ENCODE results near the gene SNCB.

The SNCB gene

GRCh38 chr5:176662371-176663333 is 32.3 kb upstream of the SNCB start:
- peak in 3 of 10 donors; percentile 47 to 77 (median 67) for DNase-seq
- intact Hi-C loops (cut with DNase I) = loop anchor here (5.0 kb wide), 1 partner anchor 640 kb away; the partner anchor contains the start of genes PRELID1 and RAB24

DNA sequence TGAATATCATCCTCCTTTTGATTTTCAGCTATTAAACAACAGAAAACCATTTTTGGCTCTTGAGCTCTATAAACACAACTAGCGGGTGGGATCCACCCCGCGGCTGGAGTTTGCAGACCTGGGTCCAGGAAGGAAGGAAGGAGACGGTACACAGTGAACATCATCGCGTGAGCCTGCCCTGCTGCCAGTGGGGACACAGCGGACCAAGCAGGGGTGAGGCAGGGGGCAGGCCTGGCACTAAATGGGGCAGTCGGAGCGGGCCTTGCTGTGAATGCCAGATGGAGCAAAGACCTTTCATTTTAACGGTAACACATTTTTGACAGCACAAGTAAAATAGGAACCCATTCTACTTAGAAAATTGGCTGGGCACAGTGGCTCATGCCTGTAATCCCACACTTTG is 31.3 kb upstream of the SNCB start:
- peak in 3 of 10 donors; percentile 60 to 70 (median 67) for DNase-seq
- intact Hi-C loops (cut with DNase I) = loop anchor here (2.0 to 5.0 kb wide), 2 partner anchors 297 to 641 kb away; partner anchors contain the start of genes PRELID1 and RAB24

DNA sequence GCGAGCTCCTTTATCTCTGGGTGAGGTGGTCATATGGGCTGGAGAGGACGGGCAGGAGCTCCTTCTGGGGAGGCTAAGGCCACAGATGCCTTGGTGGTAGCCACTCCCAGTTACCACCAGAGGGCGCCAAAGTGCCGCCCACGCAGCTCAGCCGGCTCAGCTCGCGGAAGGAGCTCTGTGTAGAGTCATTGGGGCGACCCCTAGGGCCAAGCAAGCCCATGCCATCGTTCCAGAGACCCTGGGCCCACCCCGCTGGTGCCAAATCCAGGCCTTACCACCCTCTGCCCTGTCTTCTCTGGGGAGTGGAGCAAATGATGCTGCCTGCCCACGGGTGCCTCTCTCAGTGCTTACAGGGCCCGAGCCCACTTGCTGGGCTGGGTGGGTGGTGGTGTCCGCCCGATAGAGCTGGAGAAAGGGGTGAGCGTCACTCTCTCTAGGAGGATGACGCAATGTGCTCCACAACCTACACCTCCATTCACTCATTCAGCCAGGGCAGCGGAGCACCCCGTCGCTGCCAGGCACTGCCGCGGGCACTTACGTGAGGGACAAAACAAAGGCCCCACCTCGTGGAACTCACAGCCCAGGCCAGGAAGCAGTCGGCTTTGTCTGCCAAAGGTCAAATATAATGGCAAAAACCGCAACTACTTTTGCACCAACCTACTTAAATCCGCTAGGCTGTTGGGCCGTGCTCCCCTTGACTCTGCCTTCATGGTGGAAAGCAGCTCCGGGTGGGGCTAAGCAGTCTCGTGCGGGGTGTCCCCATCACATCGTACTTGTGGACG is 30.7 kb upstream of the SNCB start:
- DNase-seq = peak; percentile 57 to 97 (median 82)
- intact Hi-C loops (cut with DNase I) = loop anchor here (2.0 to 5.0 kb wide), 2 partner anchors 298 to 641 kb away; partner anchors contain the start of genes PRELID1 and RAB24

DNA sequence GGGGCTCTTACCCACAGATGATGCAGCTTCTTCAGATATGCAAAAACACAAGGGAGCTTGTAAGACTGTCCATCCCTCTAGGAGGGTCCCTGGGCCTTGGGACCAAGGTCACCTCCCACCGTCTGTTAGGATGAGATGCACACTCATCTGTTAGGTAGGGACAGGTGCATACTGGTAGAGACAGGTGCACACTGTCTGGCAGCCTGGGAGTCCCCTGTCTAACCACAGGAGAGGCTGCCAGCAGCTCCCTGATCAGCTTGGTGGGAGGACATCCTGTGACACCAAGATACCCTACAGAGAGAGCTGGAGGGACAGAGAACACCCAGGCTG is 30.2 kb upstream of the SNCB start:
- intact Hi-C loops (cut with DNase I) = loop anchor here (2.0 to 5.0 kb wide), 2 partner anchors 298 to 642 kb away; partner anchors contain the start of genes PRELID1 and RAB24
- DNase-seq = peak in 1 of 10 donors; percentile 5

- intact Hi-C loops (cut with DNase I) = loop anchor here (2.0 to 5.0 kb wide), 3 partner anchors 299 to 642 kb away; partner anchors contain the start of genes PRELID1 and RAB24
Measured at GRCh38 chr5:176659860-176660461, 29.6 kb upstream of the SNCB start.

DNA sequence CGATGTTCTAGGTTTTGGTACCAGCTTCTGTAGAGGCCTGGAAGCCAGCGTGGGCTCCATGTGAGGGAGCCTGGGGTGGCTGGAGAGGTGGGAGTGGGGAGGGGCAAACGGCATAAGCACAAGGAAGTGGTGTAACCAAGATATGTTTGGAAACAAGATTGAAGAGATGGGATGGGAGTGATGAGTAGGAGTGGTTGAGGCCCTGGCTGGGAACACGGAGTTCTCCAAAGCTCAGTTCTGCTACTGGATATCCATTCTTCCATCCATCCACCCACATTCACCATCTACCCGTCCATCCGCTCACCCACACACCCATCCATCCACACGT is 29.1 kb upstream of the SNCB start:
- intact Hi-C loops (cut with DNase I) = loop anchor here (5.0 kb wide), 1 partner anchor 453 kb away; no protein-coding TSS in a partner anchor
- peak in 4 of 10 donors; percentile 41 to 87 (median 70) for DNase-seq

More at GRCh38 chr5:176659860-176660461, 29.6 kb upstream of the SNCB start:
- DNase-seq = no peak

GRCh38 chr5:176658817-176659511 is 28.6 kb upstream of the SNCB start:
- DNase-seq = no peak
- intact Hi-C loops (cut with DNase I) = loop anchor here (5.0 kb wide), 1 partner anchor 453 kb away; no protein-coding TSS in a partner anchor

GRCh38 chr5:176658007-176658599 is 27.8 kb upstream of the SNCB start:
- DNase-seq = peak; percentile 51 to 97 (median 77)
- intact Hi-C loops (cut with DNase I) = loop anchor here (5.0 kb wide), 1 partner anchor 454 kb away; no protein-coding TSS in a partner anchor

DNA sequence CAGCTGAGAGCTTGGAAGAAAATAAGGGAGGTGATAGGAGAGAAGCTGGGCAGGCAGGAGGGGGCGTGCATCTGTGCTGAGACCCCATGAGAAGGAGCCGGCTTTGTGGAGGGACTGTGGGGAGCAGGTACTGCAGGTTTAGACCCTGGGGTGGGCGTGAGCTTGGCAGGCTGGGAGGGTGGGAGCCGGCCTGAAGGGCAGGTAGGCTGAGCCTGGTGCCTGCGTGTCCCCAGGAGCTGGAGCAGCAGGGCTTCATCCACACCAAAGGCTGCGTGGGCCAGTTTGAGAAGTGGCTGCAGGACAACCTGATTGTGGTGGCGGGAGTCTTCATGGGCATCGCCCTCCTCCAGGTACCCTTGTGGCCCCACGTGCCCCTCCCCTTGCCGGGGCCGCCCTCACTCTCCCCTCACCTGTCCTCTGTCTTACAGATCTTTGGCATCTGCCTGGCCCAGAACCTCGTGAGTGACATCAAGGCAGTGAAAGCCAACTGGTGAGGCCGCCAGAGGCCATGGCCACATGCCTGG is 26.2 kb upstream of the SNCB start:
- intact Hi-C loops (cut with DNase I) = loop anchor here (5.0 kb wide), 1 partner anchor 456 kb away; no protein-coding TSS in a partner anchor
- no peak for DNase-seq

DNA sequence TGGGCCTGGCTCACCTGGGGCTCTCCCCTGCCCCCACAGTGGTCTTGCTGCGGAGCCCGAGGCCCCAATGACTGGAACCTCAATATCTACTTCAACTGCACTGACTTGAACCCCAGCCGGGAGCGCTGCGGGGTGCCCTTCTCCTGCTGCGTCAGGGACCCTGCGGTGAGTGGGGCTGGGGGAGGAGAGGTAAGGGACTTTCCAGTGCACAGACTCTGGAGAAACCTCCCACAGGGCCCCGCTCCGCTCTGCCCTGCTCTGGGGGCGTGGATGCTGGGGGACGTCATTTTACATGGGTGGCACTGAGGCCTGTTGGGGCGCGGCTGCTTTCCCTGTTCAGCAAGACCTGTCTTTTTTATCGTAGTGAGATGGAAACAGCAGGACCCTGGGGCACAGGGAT is 24.5 kb upstream of the SNCB start:
- intact Hi-C loops (cut with DNase I) = loop anchor here (5.0 kb wide), 1 partner anchor 457 kb away; no protein-coding TSS in a partner anchor

GRCh38 chr5:176653401-176654385 is 23.4 kb upstream of the SNCB start:
- intact Hi-C loops (cut with DNase I) = no loop called here
- DNase-seq = peak in 2 of 10 donors; percentile 36 to 45

More for the DNA sequence above, 24.5 kb upstream of the SNCB start:
- DNase-seq = peak in 1 of 10 donors; percentile 70

- intact Hi-C loops (cut with DNase I) = no loop called here
- DNase-seq = peak in 7 of 10 donors; percentile 70 to 96 (median 76)
Measured at GRCh38 chr5:176652136-176652535, 21.8 kb upstream of the SNCB start.

- DNase-seq = no peak
- intact Hi-C loops (cut with DNase I) = no loop called here
Measured at GRCh38 chr5:176651472-176651980, 21.2 kb upstream of the SNCB start.

DNA sequence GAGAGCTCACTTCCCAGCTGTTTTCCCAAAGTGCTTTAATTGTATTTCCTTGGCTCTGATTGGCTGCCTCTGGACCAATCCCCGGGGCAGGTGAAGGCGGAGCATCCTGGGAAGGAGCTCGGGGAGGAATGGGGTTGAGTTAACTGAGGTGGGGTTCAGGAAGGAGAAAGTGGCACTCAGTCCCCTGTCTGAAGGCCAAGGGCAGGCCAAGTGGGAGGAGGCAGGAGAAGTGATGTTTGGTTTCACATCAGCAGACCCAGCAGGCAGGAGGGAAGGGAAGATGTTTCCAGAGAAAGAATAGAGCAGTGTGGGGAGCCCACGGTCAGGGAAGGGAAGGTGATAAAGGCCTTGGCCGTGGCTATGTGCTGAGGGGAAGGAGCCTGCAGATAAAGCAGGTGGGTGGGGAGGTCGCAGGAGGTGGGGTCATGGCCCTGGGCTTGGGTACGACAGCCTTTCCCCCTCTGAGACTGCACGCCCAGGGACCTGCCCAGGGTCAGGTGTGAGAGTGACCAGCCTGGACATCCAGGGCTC is 20.1 kb upstream of the SNCB start:
- DNase-seq = peak in 5 of 10 donors; percentile 49 to 92 (median 51)
- intact Hi-C loops (cut with DNase I) = no loop called here

DNA sequence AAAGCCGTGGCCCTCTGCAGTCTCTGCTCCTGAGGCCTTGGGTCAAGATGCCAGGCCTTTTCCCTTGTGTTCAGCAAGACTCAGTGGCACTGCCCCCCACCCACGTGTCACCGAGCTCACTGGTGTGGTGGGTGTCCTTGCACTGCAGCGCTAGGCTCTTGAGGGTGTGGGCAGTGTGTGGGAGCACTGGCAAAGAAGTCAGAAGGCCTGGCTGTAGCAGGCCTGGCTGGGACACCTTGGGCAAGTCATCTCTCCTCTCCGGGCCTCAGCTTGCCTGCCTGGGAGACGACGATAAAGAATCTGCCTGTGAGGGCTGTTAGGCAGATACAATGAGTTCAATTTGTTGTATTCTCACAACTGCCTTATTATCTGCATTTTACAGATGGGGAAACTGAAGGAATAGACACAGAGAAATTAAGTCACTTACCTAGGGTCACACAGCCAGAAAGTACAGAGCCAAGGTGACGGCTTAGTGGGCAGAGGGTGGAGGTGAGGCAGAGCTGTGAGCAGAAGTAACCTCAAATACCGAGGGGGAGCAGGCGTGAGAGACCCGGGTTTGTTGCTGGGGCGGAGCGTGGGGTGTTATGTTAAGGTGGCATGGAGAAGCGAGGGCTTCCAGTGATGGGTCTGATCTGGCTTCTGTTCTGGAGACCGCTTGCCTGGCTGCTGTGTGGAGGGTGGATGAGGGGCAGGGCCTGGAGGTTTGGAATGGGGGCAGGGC is 18.3 kb upstream of the SNCB start:
- DNase-seq = peak in 1 of 10 donors; percentile 83
- intact Hi-C loops (cut with DNase I) = no loop called here

DNA sequence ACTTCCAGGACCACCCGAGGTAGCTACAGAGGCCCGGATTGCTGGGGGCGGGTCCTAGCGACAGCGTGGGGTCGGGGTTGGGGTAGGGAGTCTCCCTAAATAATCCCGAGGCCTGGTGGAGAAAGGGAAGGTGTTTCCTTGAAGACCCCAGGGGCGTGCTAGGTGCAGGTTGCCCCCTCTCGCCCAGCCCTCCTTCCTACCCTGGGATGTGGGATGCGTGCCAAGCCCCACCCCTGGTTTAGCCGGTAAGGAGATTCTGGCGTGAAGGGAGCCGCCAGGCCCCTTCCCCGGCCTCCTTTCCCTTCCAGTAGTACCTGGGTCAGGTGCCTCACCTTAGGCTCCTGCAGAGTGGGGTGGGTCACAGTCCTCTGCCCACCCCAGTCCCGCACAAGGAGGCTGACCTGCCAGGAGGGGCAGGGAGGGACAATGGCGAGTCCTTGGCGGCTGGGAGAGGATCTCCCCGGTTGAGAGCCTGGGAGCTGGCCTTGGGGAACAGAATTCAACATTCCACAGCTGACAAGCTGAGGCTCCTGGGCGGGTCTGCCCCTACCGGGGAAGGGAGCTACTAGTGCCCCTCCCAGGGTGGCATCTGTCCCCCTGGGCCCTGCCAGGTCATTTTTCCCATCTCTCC is 17.6 kb upstream of the SNCB start:
- DNase-seq = peak in 4 of 10 donors; percentile 27 to 86 (median 38)
- intact Hi-C loops (cut with DNase I) = loop anchor here (1.0 kb wide), 1 partner anchor 232 kb away; the partner anchor contains the start of gene CLTB
